Measurements from ENCODE around the gene TNP1.

DNA sequence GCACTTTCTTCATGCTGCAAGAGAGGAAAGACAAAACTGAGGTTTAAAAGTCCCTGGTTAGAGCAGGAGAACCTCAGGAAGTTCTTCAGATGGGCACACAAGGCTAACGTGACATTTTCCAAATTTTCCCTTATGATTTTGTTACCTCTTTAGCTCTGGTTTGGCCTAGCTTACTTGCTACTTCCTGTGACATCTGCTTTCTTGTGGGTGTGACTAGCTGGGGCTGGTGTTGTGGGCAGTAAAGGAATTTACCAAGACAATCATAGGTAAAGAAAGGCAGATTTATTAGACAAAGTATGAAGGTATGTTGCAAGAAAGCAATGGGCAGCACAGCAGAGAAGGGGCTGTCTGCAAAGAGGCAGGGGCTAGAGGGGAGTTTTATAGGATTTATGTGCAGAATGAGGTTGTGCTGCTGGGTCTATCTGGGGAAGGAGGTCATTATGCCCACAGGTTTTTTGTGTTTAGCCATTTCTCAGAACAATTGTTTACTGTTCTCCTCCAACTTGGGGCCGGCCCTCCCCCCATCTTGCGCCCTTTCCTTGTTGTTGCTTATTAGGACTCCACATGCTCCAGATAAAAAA, 6.7 kb upstream of the TNP1 start:
- TF ChIP-seq, protein P1, sequence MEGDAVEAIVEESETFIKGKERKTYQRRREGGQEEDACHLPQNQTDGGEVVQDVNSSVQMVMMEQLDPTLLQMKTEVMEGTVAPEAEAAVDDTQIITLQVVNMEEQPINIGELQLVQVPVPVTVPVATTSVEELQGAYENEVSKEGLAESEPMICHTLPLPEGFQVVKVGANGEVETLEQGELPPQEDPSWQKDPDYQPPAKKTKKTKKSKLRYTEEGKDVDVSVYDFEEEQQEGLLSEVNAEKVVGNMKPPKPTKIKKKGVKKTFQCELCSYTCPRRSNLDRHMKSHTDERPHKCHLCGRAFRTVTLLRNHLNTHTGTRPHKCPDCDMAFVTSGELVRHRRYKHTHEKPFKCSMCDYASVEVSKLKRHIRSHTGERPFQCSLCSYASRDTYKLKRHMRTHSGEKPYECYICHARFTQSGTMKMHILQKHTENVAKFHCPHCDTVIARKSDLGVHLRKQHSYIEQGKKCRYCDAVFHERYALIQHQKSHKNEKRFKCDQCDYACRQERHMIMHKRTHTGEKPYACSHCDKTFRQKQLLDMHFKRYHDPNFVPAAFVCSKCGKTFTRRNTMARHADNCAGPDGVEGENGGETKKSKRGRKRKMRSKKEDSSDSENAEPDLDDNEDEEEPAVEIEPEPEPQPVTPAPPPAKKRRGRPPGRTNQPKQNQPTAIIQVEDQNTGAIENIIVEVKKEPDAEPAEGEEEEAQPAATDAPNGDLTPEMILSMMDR (IDR thresholded peaks at IDR 0.05): no peak
- TF ChIP-seq POLR2A (IDR thresholded peaks at IDR 0.05): no peak
